SU-DHL-6 (cell line): ENCODE measurements around the gene WSCD2.

Experiments used
- EZH2phosphoT487 ChIP-seq: fragments of 200-600 bp; sonication (generic), shearing (Covaris generic); conservative IDR thresholded peaks from 2 replicates; pipeline ENCODE4 v1.6.1; 2018; ENCODE audit warnings: mild to moderate bottlenecking, antibody characterized with exemption, low read length, moderate library complexity, mixed read lengths
- TF ChIP-seq, protein P1 (sequence below): fragments of 200-600 bp; sonication (generic); IDR thresholded peaks from one replicate; pipeline ENCODE4 v1.5.1; 2017; ENCODE audit warnings: antibody characterized with exemption, mild to moderate bottlenecking, low read length, moderate library complexity; ENCODE audit not compliant: insufficient read depth, poor library complexity, severe bottlenecking

GRCh38 chr12:108201808-108202207 lies 72.7 kb downstream of the WSCD2 start:
- TF ChIP-seq, protein P1, sequence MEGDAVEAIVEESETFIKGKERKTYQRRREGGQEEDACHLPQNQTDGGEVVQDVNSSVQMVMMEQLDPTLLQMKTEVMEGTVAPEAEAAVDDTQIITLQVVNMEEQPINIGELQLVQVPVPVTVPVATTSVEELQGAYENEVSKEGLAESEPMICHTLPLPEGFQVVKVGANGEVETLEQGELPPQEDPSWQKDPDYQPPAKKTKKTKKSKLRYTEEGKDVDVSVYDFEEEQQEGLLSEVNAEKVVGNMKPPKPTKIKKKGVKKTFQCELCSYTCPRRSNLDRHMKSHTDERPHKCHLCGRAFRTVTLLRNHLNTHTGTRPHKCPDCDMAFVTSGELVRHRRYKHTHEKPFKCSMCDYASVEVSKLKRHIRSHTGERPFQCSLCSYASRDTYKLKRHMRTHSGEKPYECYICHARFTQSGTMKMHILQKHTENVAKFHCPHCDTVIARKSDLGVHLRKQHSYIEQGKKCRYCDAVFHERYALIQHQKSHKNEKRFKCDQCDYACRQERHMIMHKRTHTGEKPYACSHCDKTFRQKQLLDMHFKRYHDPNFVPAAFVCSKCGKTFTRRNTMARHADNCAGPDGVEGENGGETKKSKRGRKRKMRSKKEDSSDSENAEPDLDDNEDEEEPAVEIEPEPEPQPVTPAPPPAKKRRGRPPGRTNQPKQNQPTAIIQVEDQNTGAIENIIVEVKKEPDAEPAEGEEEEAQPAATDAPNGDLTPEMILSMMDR, result no peak
- no peak for TF ChIP-seq EZH2phosphoT487
